IPS-NIHi11 (cell line): ENCODE measurements around the gene KDM4C.
"Not testable (repeated sequence)": the region's sequence is repeated elsewhere in the genome, so short reads cannot be mapped to it uniquely, and the experiment has no call there.

Experiments
- DNase-seq: peaks from one replicate; pipeline ENCODE4 v3.0.0; 2012; ENCODE audit warnings: mixed read lengths, low spot score

KDM4C gene

DNA sequence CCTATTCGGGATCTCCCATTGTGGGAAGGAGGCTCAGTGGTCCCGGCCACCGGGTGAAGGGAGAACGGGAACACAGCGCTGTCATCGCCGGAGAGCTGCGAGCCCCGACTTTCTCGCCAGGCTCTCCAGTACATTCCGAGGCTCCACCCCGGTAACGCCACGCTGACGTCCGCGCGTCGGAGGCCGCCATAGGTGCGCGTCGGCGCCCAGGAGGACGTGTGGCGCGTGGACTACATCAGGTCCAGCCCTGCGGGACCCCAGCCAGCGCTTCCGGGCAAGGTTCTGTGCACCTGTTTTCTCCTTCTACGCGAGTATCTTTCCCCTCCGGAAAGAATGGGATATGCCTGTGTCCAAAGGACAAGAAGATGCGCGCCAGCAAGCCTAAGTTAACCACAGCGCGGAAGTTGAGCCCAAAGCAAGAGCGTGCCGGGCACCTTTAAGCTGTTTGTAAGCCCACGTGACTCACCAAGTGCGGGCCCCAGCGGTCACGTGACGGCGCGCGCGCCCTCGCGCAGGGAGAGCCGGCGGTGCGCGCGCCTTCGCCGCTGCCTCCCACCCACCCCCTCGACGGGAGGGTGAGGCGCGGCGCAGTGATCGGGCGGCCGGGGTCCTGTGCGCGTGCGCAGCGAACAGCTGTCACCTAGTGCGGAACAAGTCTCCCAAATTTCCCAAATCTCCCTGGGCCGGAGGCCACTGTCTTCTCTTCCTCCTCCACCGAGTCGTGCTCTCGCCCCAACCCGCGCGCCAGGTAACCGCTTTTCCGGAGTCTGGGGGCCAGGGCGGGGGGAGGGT is at the start of gene KDM4C:
Gene KDM4C, plus strand, starts transcription at position 518 of the 792 bp plus-strand sequence. CDS start 35,016 bp downstream, outside the sequence.
- peak; percentile 99 for DNase-seq

DNA sequence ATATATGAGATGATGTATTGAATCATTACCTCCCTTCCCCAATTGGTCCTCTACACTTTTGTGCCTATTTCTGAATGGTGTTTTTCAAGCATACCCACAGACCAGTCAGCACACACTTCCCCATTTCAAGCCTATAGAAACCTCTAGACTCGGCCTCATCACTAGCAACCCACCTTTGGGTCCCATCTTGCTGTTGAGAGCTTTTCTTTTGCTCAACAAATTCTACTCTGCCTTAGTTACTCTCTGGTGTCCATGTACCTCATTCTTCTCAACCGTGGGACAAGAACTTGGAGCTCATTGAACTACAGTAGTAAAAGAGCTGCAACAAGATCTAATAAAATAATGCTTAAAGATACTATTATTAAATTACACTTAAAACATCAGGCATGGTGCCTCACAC is 49.0 kb upstream of the KDM4C start:
- no peak for DNase-seq

DNA sequence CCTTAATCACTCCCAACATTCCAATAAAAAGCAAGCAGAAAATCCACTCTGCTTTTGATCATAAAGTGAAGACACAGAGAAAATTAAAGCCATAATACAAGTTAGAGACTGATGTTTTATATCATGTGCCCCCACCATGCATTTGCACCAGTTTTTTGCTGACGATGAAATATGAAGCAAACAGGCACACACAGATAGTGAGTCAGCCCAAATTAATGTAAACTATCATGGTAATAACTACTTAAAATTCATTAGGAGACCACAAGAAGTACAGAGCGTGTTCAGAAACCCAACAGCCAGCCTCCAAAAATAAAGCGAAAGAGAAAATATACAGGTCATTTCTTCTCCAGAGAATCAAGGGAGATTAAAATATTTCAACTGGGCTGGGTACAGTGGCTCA is 46.4 kb upstream of the KDM4C start:
- DNase-seq: no peak

DNA sequence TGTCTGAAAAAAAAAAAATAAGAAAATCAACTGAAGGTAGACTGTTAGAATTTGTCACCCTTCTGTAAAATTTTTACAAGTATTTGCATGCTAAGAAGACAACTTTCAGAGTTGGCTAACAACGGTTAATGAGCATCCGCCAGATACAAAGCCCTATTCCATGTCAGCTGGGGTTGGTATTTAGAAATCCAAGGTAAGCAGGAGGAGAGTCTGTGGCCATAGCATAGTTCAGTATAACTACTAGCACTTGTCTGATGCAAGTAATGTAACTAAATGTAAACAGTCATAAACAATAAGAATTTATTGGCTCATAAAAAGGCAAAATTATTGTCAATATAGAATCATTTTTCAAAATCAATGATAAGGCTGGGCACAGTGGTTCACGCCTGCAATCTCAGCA is 45.7 kb upstream of the KDM4C start:
- DNase-seq: no peak

DNA sequence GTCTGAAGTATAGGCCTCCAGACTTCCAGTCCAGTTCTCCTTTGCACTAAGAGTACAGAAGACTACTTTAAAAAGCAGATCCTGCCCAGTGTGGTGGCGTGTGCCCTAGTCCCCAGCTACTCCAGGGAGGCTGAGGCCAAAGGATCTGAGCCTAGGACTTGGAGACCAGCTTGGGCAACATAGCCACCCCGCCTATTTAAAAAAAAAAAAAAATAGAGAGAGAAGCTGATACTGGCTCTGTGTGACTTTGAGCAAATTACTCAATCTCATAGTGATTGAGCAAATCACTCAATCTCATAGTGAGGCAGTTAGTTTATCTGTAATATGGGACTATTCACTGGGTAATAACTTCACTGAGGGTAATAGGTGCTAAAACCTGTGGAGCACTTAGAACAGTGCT is 43.6 kb upstream of the KDM4C start:
- DNase-seq: no peak

DNA sequence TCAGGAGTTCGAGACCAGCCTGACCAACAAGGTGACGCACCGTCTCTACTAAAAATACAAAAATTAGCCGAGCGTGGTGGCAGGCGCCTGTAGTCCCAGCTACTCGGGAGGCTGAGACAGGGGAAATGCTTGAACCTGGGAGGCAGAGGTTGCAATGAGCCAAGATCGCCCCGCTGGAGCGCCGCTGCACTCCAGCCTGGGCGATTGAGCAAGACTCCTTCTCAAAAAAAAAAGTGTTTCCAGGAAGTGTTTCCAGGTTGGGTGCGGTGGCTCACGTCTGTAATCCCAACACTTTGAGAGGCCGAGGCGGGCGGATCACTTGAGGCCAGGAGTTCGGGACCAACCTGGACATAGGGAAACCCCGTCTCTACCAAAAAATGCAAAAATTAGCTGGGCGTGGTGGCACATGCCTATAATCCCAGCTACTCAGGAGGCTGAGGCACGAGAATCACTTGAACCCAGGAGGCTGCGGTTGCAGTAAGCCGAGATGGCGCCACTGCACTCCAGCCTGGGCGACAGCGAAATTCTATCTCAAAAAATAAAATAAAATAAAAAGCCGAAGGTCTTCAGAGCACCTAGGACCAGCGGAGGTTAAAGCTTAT is 42.5 kb upstream of the KDM4C start:
- not testable (repeated sequence) for DNase-seq

DNA sequence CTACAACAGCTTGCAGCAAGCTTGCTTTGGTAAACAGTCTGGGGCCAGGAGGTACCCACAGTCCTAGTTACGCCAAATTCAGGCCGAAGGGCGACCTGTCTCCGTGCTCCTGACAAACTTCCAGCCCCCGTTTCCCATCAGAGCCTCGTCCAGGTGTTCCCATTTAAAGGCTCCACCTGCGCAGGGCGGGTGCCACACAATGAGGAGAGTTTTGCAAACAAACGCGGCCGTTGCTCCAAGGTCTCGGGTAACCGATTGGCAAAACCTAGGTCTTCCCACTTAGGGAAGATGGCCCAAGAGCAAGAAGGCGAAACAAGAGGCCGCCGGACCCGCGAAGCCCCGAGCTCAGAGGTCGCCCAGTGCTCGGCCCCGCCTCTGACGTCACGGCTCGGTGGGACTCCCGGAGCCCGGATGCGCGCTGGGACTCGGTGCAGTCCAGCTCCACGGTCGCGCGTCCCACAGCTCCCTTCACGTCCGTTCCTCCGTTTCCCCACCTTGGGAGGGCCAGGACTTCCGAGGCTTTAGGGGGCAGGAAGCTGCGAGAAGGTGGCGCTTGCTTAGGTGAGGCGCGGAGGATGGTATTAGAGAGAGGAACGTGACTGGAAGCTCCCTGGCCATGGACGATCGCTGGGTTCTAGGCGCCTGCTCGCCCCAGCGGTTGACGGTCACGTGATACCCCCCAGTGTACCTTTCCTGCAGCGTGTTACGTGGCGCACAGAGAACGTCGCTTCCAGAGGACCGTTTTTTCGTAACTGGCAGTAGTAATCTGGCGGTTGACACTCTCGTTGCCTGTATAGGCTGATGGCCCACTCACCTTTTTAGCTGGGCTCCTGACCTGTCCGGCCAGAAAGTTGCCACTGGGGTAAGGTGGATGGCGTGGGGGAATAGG is 41.8 kb upstream of the KDM4C start:
- peak; percentile 45 for DNase-seq

DNA sequence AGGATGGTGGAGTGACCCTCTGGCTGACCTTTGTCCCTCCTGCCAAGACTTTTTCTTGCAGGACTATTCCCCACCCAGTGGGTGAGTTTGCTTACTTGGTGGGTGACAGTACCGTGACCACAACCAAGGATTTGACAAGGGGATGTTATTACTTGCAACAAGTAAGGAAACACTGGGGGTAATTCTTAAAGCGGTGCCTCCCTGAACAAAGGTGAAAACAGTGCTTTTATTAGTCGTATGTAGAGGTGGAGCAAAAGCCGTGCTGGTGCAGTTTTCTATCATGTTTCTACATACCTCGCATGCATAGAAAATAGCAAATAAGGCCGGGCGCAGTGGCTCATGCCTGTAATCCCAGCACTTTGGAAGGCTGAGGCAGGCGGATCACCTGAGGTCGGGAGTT is 41.0 kb upstream of the KDM4C start:
- no peak for DNase-seq

DNA sequence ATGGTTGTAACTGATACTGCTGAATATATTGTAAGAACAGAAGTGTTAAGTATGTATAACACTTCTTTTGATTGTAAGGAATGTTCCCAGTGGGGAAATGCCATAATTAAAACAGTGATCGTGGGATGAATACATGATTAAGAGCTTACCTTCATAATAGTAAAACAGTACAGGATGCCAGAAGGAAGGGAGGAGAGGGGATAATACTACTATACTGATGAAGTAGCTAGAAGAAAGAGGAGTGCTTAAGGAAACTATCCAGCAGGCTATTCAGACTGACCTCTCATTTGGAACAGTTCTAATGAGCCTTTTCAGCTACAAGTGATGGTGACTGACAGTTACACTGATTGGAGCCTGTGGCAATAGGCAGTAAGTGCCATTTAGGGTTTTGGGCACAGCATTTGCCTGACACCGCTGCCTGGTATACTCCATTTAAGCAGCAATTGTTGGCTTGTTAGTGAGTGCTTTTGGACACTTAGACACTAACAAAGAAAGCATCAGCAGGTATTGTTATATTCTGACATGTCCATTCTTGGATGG is 33.8 kb upstream of the KDM4C start:
- DNase-seq: no peak

DNA sequence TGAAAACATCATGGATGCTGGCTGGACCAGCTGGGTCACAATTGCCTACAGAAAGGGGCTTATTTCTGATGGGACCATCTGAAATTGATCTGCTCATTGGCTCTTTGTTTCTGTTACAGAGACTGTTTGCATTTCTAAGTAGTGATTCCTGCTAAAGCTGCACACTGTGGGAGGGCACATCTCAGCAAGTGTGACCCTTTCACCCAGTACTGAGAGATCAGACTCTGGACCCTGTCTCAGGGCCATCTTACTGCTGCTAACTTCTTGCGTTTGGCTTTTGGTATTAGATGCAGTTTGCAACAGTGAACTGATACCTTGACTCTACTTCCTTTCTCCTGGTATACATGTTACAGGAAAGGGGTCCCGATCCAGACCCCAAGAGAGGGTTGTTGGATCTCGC is 24.5 kb upstream of the KDM4C start:
- no peak for DNase-seq

DNA sequence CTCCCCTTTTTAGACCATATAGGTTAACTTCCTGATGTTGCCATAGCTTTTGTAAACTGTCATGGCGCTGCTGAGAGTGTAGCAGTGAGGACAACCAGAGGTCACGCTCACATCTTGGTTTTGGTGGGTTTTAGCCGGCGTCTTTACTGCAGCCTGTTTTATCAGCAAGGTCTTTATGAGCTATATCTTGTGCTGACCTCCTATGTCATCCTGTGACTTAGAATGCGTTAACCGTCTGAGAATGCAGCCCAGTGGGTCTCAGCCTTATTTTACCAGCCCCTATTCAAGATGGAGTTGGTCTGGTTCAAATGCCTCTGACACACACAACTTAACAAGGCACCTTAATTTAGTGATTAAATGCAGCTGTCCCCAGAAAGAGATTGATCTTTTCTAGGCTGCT is 23.9 kb upstream of the KDM4C start:
- DNase-seq: no peak

DNA sequence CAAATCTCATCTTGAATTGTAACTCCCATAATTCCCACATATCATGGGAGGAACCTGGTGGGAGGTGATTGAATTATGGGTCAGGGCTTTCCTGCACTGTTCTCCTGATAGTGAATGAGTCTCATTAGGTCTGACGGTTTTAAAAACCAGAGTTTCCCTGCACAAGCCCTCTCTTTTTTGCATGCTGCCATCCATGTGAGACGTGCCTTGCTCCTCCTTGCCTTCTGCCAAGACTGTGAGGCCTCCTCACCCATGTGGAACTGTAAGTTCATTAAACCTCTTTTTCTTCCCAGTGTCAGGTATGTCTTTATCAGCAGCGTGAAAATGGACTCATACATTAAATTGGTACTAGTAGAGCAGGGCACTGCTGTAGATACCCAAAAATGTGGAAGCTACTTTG is 22.4 kb upstream of the KDM4C start:
- DNase-seq: no peak

DNA sequence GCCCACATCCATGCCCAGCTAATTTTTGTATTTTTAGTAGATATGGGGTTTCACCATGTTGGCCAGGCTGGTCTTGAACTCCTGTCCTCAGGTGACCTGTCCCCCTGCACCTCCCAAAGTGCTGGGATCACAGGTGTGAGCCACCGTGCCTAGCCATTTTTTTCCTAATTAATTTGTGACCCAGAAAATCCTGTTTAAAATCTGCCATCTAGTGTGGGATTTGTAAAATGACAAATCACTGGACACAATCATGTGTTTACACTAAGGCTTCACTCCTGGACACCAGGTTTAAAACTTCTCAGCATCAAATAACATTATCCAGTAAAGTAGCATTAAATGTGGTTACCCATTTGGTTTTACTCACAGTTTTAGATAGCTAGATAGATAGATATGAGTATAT is 18.6 kb upstream of the KDM4C start:
- peak; percentile 25 for DNase-seq

DNA sequence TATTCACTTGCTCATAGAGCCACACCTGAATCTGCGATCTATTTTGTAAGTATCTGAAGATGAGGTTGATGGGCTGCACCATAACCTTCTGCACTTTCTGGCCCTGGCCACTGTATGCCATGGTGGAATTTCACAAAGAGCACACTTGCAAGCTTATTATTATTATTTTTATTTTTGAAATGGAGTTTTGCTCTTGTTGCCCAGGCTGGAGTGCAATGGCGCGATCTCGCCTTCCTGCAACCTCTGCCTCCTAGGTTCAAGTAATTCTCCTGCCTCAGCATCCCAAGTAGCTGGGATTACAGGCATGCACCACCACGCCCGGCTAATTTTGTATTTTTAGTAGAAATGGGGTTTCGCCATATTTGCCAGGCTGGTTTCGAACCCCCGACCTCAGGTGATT is 8.9 kb upstream of the KDM4C start:
- DNase-seq: not testable (repeated sequence)

DNA sequence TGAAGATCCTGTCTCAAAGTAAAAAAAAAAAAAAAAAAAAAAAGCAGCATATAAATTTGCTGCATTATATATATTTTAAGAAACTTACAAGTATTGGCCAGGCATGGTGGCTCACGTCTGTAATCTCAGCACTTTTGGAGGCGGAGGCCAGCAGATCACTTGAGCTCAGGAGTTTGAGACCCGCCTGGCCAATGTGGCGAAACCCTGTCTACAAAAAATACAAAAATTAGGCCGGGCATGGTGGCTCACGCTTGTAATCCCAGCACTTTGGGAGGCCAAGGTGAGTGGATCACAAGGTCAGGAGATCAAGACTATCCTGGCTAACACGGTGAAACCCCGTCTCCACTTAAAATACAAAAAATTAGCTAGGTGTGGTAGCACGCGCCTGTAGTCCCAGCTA is 2.9 kb upstream of the KDM4C start:
- DNase-seq: not testable (repeated sequence)

DNA sequence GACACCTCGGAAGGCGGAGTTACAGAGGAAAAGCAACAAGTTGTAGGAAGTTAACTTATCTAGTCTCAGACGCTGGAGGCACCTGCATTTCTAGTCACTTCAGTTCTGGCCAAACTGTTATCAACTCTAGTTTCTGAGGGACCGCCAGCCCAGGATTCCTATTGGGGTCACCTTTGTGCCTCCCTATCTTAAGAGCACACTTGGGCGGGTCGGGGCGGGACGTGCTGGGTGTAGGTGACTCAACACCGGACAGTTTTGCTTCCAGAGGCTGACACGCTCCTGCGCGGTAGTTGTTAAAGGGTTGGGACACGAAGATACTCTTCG is 679 bp upstream of the KDM4C start:
- DNase-seq: no peak

DNA sequence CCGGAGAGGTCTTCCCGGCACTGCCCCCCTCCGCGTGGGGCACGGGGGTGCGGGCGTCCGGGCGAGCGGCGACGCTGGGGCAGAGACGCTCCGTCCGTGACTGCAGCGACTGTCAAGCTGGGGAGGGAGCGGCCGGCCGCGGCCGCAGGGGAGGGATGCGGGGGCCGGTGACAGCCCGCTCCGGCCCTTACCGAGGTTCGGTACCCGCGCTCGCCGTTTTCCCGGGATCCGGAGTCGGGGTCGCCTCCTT is 400 bp downstream of the KDM4C start:
- DNase-seq: no peak

DNA sequence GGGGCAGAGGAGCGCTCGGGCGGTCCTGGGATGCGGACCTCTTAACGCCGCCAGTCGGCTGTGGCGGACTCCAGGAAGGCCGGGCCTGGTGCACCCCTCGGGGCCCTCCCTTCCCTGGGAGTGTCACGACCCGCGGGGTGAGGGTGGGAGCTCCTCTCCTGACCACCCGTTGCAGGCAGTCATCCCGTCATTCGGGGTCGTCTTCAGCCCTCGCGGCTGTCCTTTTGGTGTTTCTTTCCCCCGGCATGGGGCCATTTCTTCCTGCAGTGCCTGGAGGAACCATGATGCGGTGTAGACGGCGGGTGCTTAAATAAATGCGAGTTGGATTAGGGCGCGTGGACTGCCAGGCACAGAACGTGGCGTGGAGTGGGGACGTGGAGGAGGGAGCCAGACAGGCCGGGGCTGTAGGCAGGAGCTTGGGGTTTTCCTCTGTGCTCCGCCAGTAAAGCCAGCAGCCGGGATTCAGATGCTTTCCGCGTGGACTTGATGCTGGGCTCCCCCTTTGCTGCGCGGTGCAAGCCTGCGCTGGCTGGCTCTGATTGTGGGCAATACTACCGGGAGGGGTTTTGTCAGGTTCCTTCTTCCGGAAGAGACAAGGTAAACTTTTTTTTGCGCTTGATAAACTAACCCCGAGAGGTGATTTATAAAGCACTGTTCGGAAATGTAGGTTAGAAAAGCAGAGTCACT is 868 bp downstream of the KDM4C start:
- DNase-seq: peak; percentile 32

DNA sequence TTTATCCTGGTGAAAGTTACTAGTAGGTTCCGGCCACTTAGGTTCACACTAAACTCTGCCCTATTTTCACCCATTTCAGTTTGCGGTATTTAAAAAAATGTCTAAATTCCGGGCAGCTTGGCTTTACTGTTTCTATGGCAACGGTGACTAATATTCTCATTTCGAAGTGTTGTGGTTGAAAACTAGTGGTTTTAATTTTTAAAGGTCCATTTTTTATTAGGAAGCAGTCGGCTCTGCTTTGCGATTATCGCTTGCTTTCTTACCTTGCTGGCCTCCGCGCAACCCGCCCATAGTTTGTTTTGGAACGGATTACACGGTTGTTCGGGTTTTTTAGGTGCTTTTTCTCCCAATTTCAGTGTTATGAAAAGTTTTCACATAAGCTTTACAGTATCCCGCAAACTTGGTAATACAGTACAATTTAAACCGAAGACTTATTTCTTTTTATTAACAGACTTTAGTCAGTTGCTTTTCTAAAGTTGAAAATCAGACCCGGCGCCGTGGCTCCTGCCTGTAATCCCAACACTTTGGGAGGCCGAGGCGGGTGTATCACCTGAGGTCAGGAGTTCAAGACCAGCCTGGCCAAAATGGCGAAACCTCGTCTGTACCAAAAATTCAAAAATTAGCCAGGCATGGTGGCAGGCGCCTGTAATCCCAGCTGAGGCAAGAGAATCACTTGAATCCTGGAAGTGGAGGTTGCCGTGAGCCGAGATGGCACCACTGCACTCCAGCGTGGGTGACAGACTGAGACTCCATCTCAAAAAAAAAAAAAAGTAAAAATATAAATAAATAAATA is 1.6 kb downstream of the KDM4C start:
- no peak for DNase-seq

DNA sequence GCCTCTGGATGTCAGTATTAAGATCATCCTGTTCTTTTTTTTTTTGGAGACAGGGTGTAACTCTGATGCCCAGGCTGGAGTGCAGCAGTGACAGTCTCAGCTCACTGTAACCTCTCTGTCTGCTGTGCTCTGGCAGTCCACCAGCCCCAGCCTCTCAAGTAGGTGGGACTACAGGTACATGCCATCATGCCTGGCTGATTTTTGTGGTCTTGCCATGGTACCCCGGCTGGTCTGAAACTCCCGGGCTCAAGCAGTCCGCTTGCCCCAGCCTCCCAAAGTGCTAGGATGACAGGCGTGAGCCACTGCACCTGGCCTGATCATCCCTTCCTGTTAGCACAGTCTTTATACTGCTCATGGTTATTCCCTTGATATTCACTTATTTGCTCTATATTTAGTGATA is 3.5 kb downstream of the KDM4C start:
- DNase-seq: no peak

DNA sequence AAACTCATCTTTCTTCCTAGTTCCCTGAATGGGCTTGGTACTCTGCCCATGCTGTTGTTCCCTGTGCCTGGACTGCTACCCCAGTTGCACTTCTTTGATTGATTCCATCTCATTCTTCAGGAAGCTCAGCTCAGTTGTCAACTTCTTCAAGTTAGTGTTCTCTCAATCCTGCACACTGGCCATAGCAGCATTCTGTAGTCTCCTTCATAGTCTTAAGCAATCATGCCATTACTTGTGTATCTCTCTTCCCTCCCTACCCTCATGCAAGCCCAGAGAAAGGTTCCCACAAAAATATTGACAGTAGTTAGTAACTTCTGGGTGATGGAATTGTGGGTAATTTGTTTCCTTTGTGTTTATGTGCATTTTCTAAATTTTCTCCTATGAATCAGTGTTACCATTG is 5.5 kb downstream of the KDM4C start:
- DNase-seq: no peak

DNA sequence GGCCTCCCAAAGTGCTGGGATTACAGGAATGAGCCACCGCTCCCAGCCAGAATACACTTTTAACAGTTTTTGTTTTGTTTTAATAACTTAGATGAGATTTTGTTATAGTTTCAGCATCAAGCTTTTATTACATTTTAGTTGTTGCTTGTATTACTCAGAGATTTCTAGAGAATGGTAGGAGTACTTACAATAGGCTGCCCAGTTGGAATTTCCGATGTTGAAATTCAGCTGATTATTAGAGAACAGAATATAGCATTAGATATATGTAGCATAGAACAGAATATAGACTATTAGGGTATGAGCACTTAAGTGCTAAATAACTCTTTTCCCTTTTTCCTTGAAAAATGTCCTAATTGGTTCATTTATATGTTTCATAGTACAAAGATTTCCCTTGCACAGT is 6.2 kb downstream of the KDM4C start:
- DNase-seq: no peak
